ENCODE measurements around the gene ZNF521. TPM values are rescaled to one million over a fixed set of nuclear protein-coding genes. Genes with fewer than 3 reads are reported as not detected.

ZNF521 gene
- total and polyA plus RNA-seq, 2 donors (not counting 3 experiments of a cell fraction or from before 2014, with no cell fraction given): 111 to 168 TPM

DNA sequence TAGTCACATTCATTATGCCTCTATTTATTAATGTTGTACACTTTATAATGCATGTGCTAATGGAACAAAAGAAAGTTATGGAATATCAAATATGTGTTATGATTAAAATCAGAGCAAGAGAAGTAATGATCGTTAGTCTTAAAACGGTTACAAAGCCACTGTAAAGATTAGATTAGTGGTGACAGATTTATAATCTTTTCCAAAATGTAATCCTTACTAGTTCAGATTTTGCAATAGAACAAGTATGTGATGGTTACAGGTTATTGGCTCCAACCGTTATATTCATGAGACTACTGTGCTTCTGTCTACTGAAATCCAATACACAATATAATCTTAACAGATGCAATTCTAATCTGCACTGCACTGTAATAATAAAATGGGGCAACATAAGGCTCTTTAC lies 180.6 kb downstream of the ZNF521 start:
- Histone ChIP-seq H3K79me2 (ENCODE audit: control insufficient read depth, insufficient read depth, low read length) (no peaks in the 10 kb centered on the region), H3K27me3 (ENCODE audit: control insufficient read depth in 2 of 2, insufficient read depth in 2 of 2, low read length in 2 of 2) (no peaks in the 10 kb centered on the region), H3K9ac (replicated peaks; ENCODE audit: extremely low read depth, insufficient read depth, low read length) (no peak overlapping the region), H2AFZ (ENCODE audit: low read depth, low read length) (no peak overlapping the region), H3K9me3 (replicated peaks; ENCODE audit: control insufficient read depth, insufficient read depth, low read length) (no peaks in the 10 kb centered on the region), H3K4me1 (ENCODE audit: control insufficient read depth, extremely low read depth, insufficient read depth, low read length) (peaks cover 6% of the 10 kb centered on the region), H3K4me3 (replicated peaks in 1 of 3; ENCODE audit: insufficient read depth in 1 of 3, low read depth in 1 of 3, low read length in 3 of 3) (no peak overlapping the region), H3K36me3 (ENCODE audit: control insufficient read depth in 2 of 2, extremely low read depth in 1 of 2, insufficient read depth in 2 of 2, low read length in 2 of 2) (peaks cover 8 to 12% of the 10 kb centered on the region in 2 experiments), H4K20me1 (replicated peaks; ENCODE audit: control insufficient read depth, extremely low read depth, insufficient read depth, low read length) (peaks cover 7% of the 10 kb centered on the region), H3K27ac (ENCODE audit: insufficient read depth, low read depth, low read length) (no peak overlapping the region), H3K4me2 (ENCODE audit: insufficient read depth, low read length) (no peak overlapping the region), H3K9me1 (replicated peaks; ENCODE audit: control insufficient read depth, extremely low read depth, insufficient read depth, low read length) (no peaks in the 10 kb centered on the region)
- FAIRE-seq: no peak
- POLR2A ChIA-PET: no interaction called here
- no TSS peak for BruUV-seq (replicated peaks)
- no peak for DNase-seq (ENCODE audit: low read depth, low spot score)
- dilution Hi-C loops (cut with MboI; ENCODE audit: extremely low pct_ligation_motif_present, low sequenced_read_pairs) (no loop called here), intact Hi-C loops (cut with micrococcal nuclease) (no loop called here)
- CTCF ChIA-PET: interaction anchor here (1.1 kb wide), 1 partner anchor 9 kb away, joined by 4 read pairs; no protein-coding TSS in a partner anchor
- TF ChIP-seq POLR2AphosphoS5 (IDR thresholded peaks at IDR 0.05; ENCODE audit: insufficient read depth, low read depth, low read length): no peak
- no peak for TF ChIP-seq POLR2A (IDR thresholded peaks at IDR 0.05; ENCODE audit: low read depth, low read length)
- no peak for TF ChIP-seq GATA2 (IDR thresholded peaks at IDR 0.05; ENCODE audit: insufficient read depth, insufficient read length, low read depth, low read length)
- TF ChIP-seq MAX (IDR thresholded peaks at IDR 0.05; ENCODE audit: insufficient read depth, insufficient read length): no peak
- no peak for TF ChIP-seq JUN (IDR thresholded peaks at IDR 0.05; ENCODE audit: borderline replicate concordance, insufficient read depth, insufficient read length, low read depth)
- no peak for TF ChIP-seq MYC (IDR thresholded peaks at IDR 0.05; ENCODE audit: low read depth, low read length)
- TF ChIP-seq CTCF (IDR thresholded peaks at IDR 0.05; ENCODE audit: extremely low read depth in 1 of 2, insufficient read depth in 1 of 2, low read depth in 1 of 2, low read length in 2 of 2): no peak
- TF ChIP-seq FOS (IDR thresholded peaks at IDR 0.05; ENCODE audit: borderline replicate concordance, insufficient read depth, low read length): no peak
- no peak for TF ChIP-seq EZH2 (IDR thresholded peaks at IDR 0.05; ENCODE audit: borderline replicate concordance, low read depth, low read length, severe bottlenecking)

Data from endothelial cell of umbilical vein (primary cell).